H1 (cell line): Measurements from ENCODE around the gene SYNDIG1.

ENCODE experiments used
- BCL11A ChIP-seq, 2 experiments: IDR thresholded peaks; one replicate each; pipeline ENCODE4 v1.6.1; 2011; ENCODE audit warnings: low read depth in 2 of 2, low read length in 2 of 2, mild to moderate bottlenecking in 2 of 2
- CTCF ChIP-seq, 3 experiments: IDR thresholded peaks; 1 replicate in 2 of 3; 2 replicates in 1 of 3; pipeline versions ENCODE4 v1.5.1 to v1.6.1; 2011; ENCODE audit warnings: low read length in 3 of 3, mild to moderate bottlenecking in 3 of 3, inconsistent platforms in 2 of 3, low read depth in 1 of 3, moderate library complexity in 1 of 3; ENCODE audit not compliant: insufficient read depth in 1 of 3; ENCODE audit errors: control extremely low read depth in 1 of 3
- HDAC6 ChIP-seq: IDR thresholded peaks from one replicate; pipeline ENCODE4 v1.7.1; 2012; ENCODE audit warnings: low read depth, mild to moderate bottlenecking, inconsistent platforms, low read length, moderate library complexity
- POLR2A ChIP-seq, 2 experiments: IDR thresholded peaks; 1 replicate in 1 of 2; 2 replicates in 1 of 2; pipeline ENCODE4 v1.6.1; 2011; ENCODE audit warnings: low read depth in 2 of 2, low read length in 2 of 2, mild to moderate bottlenecking in 2 of 2; ENCODE audit errors: control extremely low read depth in 1 of 2
- POLR2AphosphoS5 ChIP-seq: IDR thresholded peaks from 2 replicates; pipeline ENCODE4 v1.6.1; 2011; ENCODE audit warnings: low read depth, low read length
- RFX5 ChIP-seq: IDR thresholded peaks from 2 replicates; pipeline ENCODE4 v1.6.1; 2011; ENCODE audit warnings: low read depth, low read length, improper control_type of control experiment, borderline replicate concordance
- SAP30 ChIP-seq: fragments of 300-600 bp; sonication (generic); IDR thresholded peaks from 2 replicates; pipeline ENCODE4 v1.7.1; 2012; ENCODE audit warnings: low read length, moderate library complexity, mild to moderate bottlenecking, inconsistent platforms; ENCODE audit not compliant: insufficient read depth, insufficient replicate concordance
- SIX5 ChIP-seq: IDR thresholded peaks from 2 replicates; pipeline ENCODE4 v1.6.1; 2011; ENCODE audit warnings: mild to moderate bottlenecking, low read depth, low read length
- SP2 ChIP-seq: IDR thresholded peaks from 2 replicates; pipeline ENCODE4 v1.6.1; 2012; ENCODE audit warnings: mild to moderate bottlenecking, low read length, inconsistent platforms
- TBP ChIP-seq: IDR thresholded peaks from 2 replicates; pipeline ENCODE4 v1.6.1; 2011; ENCODE audit warnings: low read depth, low read length, improper control_type of control experiment
- ZNF274 ChIP-seq: IDR thresholded peaks from 2 replicates; pipeline ENCODE4 v1.7.0; 2012; ENCODE audit warnings: low read length, borderline replicate concordance; ENCODE audit errors: extremely low read depth
- TF ChIP-seq, protein P1 (sequence below): IDR thresholded peaks from 2 replicates; pipeline ENCODE4 v1.6.1; 2011; ENCODE audit warnings: low read length, improper control_type of control experiment

DNA sequence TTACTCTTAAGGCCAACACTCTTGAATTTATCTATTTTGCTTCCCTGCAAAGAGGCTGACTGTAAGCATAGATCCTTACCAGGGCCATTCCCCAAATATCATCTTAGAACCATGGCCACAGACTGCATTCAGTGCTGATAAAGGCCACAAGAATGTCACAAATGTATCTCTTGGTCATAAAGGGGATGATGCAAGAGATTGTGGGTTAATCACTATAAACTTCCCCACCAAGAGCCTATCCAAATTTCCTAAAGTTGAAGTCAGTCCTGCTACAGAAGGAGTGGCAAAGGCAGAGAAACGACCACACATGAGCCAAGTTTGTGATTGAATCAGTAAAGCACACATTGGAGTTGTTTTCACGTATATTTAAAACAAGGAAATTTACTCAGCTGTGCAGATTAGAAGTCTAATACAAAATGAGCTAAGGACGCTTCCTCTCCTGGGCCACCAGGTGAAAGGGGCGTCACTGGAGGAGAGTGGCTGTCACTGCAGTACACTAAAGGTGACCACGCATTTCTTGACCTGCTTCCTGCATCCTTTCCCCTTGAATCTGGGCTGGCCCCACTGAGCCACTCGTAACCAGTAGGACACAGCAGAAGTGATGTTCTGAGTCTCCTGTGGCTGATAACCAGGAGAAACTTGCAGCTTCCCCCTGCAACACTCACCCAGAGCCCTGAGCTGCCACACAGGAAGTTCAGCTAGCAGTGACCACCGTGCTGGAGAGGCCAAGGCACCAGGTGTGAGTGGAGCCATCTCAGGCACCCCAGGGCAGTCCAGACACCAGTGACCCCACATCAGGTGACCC is 181.9 kb downstream of the SYNDIG1 start:
- no peak for TF ChIP-seq POLR2AphosphoS5
- TF ChIP-seq CTCF (IDR thresholded peaks at IDR 0.05; ENCODE audit: control extremely low read depth in 1 of 3, insufficient read depth in 1 of 3, low read depth in 1 of 3, low read length in 3 of 3): no peak
- TF ChIP-seq, protein P1, sequence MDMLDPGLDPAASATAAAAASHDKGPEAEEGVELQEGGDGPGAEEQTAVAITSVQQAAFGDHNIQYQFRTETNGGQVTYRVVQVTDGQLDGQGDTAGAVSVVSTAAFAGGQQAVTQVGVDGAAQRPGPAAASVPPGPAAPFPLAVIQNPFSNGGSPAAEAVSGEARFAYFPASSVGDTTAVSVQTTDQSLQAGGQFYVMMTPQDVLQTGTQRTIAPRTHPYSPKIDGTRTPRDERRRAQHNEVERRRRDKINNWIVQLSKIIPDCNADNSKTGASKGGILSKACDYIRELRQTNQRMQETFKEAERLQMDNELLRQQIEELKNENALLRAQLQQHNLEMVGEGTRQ: no peak
- no peak for TF ChIP-seq BCL11A (IDR thresholded peaks at IDR 0.05; ENCODE audit: low read depth in 2 of 2, low read length in 2 of 2)
- TF ChIP-seq RFX5: no peak
- TF ChIP-seq SIX5: no peak
- TF ChIP-seq ZNF274: no peak
- TF ChIP-seq SP2: no peak
- TF ChIP-seq TBP: no peak
- TF ChIP-seq HDAC6: no peak
- no peak for TF ChIP-seq POLR2A (IDR thresholded peaks at IDR 0.05; ENCODE audit: control extremely low read depth in 1 of 2, low read depth in 2 of 2, low read length in 2 of 2)
- no peak for TF ChIP-seq SAP30
